ENCODE measurements around the gene DESI1.

DNA sequence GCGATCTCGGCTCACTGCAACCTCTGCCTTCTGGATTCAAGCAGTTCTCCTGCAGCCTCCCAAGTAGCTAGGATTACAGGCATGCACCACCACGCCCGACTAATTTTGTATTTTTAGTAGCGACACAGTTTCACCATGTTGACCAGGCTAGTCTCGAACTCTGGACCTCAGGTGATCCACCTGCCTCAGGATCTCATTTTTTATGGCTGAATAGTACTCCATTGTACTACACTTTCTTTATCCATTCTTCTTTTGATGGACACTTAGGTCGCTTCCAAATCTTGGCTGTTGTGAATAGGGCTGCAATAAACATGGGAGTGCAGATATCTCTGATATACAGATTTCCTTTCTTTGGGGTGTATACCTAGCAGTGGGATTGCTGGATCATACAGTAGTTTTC, 21.0 kb upstream of the DESI1 start:
- no peak for TF ChIP-seq ZNF274 (IDR thresholded peaks at IDR 0.05; ENCODE audit: low read depth, low read length)
- TF ChIP-seq SUZ12 (IDR thresholded peaks at IDR 0.05; ENCODE audit: extremely low read depth, insufficient read depth, insufficient read length) = no peak
- TF ChIP-seq YY1 (IDR thresholded peaks at IDR 0.05; ENCODE audit: insufficient read depth, insufficient read length) = no peak
